ENCODE results near the gene SPEM3.
A peak's percentile ranks its signal among the peaks of the same experiment; 100 is the strongest.

Gene SPEM3

DNA sequence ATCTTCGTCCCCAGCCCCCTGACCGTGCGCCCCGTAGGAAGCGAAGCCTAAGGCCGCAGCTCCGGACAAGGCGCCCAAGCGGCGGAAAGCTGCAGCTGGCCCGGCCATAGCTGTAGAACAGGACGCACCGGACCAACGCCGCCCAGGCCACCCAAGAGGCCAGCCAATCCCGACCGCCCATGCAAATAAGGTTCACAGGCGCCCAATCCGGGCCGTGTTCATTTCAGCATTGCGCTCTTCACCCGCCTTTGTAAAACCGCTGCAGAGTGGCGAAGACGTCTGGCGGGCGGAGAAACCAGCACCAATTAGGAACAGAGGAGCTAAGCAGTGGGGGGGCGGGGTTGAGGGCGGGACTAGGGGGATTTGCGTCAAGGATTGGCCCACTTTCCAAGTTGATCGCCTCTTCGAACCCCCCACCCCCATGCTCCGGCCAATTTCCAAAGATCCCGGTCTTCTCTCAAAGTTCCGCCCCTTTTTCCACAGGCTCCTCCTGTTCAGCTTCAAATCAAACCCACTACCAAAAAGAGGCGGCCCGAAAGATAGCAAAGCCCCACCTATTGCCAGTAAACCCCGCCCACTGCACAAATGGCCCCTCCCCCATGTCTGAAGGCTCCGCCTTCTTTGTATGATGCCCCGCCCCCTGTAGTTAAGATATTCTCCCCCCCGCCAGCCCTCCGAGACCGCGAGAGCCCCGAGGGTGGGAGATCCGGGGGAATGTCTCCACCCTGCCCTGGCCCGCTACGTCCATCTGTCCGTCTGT is 24.5 kb upstream of the SPEM3 start, which contains the start of gene TMEM256:
TSS of gene TMEM256 (minus strand) at position 121 of the 760 bp plus-strand sequence. CDS start at position 108, 13 bp downstream.
- TF ChIP-seq, protein P1, sequence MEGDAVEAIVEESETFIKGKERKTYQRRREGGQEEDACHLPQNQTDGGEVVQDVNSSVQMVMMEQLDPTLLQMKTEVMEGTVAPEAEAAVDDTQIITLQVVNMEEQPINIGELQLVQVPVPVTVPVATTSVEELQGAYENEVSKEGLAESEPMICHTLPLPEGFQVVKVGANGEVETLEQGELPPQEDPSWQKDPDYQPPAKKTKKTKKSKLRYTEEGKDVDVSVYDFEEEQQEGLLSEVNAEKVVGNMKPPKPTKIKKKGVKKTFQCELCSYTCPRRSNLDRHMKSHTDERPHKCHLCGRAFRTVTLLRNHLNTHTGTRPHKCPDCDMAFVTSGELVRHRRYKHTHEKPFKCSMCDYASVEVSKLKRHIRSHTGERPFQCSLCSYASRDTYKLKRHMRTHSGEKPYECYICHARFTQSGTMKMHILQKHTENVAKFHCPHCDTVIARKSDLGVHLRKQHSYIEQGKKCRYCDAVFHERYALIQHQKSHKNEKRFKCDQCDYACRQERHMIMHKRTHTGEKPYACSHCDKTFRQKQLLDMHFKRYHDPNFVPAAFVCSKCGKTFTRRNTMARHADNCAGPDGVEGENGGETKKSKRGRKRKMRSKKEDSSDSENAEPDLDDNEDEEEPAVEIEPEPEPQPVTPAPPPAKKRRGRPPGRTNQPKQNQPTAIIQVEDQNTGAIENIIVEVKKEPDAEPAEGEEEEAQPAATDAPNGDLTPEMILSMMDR (IDR thresholded peaks at IDR 0.05; ENCODE audit: low read length, missing control alignments): no peak
- H3K4me3 ChIP-seq (replicated peaks; ENCODE audit: low read depth, low read length): peak within 1 kb of the TSS; percentile 73
- peak; percentile 99 for DNase-seq (ENCODE audit: low read depth)

DNA sequence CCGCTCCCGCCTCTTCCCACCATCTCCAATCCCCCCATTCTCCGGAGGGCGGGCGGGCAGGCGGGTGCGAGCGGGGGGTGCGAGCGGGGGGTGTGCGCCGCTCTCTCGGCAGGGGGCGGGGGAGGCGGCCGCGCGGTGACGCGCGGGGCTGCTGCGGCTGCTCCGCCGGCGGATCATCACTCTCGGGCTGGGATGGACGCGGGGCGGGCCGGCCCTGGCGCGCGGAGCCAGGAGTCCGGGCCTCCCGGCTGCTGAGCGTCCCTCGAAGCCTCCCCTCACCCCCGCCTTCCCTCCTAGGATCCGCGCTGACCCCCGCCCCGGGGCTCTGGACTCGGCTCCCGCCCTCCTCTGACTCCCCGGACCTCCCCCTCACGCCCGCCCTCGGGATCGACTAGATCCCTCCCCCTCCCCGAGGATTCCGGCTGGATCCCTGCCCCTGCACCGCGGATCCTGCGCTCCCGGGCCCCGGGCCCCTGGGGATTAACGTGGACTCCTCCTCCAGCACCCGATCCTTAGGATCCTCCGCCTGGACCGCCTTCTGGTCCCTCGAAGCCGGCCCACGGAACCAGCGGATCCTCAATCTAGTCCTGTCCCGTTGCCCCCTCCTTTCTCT is 23.8 kb upstream of the SPEM3 start:
- peak overlapping the region; percentile 68 for H3K4me3 ChIP-seq (replicated peaks; ENCODE audit: low read depth, low read length)
- TF ChIP-seq, protein P1 (IDR thresholded peaks at IDR 0.05; ENCODE audit: low read length, missing control alignments): no peak
- peak; percentile 20 for DNase-seq (ENCODE audit: low read depth)

DNA sequence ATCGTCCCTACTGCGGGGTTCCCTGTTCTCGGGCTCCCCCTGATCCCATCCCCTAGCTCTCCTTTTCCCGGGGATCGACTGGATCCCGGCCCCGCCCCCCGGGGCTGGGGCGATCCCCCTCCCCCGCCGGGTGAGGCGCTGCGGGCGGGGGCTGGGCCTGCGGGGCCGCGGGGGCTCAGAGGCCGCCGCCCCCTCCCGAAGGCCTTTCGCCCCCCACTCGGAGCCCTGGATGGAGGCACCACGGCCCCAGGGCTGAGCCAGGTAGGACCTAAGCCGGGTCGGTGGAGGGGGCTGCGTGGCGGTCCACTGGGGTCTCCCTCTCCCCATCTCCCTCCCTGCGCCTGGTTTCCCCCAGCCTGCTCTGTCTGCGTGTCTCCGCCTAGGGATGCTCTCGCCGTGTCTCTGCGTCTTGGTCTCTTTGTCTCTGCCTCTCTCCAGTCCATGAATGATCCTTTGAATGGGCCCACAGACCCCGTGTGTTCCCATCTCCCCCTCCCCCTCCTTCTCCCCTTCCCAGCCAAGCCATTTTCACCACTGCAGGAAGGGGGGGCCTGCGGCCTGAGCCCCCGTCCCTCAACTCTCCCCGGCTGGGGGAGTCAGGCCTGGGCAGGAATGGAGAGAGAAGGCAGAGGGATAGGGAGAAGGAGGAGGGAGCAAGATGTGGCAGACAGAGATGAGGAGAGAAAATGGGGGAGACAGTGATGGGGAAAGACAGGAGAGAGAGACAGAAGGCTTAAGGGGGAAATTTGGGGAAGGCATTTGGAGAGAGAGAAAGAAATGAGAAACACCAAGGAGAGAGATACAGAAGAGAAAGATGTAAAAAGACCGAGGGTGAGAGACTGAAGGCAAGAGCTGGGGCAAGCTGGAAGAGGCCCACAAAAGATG is 23.1 kb upstream of the SPEM3 start:
- TF ChIP-seq, protein P1 (IDR thresholded peaks at IDR 0.05; ENCODE audit: low read length, missing control alignments): no peak
- DNase-seq (ENCODE audit: low read depth): no peak
- H3K4me3 ChIP-seq (replicated peaks; ENCODE audit: low read depth, low read length): peak overlapping the region; percentile 68

DNA sequence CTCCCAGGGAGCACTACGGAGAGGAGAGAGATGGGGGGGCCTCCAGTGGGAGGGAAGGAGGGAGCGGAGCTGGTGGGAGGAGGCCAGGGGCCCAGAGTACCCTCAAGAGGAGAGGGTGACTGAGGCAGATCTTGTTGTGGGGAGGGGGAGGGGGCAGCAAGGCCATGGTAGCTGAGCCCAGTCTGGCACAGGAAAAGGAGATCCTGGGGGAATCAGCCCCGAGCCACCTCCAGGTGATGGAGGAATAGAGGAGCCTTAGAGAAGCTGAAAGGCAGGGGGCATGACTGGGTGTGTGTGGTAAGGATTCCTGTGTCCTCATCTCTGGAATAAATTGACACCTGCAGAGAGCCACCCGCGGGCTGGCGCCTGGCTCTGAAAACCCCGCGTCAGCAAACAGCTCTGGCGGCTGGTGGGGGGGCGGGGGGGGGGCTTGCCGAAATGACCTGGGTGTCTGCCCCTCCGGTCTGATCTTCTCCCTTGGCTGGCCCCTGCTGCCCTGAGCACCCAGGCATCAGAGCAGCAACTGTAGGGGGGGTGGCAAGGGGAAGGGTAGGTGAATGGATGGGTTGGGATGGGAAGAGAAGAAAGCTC is 22.3 kb upstream of the SPEM3 start:
- peak overlapping the region; percentile 68 for H3K4me3 ChIP-seq (replicated peaks; ENCODE audit: low read depth, low read length)
- TF ChIP-seq, protein P1 (IDR thresholded peaks at IDR 0.05; ENCODE audit: low read length, missing control alignments): no peak
- DNase-seq (ENCODE audit: low read depth): no peak

DNA sequence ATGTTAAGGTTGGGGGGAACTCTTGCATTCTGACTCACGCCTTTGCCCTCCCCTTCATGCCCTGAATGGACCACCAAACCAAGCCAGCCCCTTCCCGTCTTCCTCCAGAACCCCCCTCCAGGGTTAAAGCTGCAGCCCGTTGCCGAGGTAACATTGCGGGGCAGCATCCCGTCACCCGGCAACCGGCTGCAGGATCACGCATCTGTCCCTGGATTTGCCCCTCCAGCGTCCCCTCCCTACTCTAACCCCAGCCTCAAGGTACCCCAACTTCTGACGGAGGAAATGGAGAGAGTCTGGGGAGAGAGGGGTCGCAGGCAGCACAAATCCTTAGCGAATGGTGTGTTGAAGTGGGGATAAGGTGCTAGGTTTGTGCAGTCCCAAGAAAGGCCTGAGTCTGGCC is 21.6 kb upstream of the SPEM3 start:
- no peak overlapping the region for H3K4me3 ChIP-seq (replicated peaks; ENCODE audit: low read depth, low read length)

More for the DNA sequence above, 21.6 kb upstream of the SPEM3 start:
- no peak for DNase-seq (ENCODE audit: low read depth)
- TF ChIP-seq, protein P1 (IDR thresholded peaks at IDR 0.05; ENCODE audit: low read length, missing control alignments): no peak

Measured in fibroblast of pulmonary artery (primary cell).